ENCODE data around the gene EPAS1.

Gene EPAS1

DNA sequence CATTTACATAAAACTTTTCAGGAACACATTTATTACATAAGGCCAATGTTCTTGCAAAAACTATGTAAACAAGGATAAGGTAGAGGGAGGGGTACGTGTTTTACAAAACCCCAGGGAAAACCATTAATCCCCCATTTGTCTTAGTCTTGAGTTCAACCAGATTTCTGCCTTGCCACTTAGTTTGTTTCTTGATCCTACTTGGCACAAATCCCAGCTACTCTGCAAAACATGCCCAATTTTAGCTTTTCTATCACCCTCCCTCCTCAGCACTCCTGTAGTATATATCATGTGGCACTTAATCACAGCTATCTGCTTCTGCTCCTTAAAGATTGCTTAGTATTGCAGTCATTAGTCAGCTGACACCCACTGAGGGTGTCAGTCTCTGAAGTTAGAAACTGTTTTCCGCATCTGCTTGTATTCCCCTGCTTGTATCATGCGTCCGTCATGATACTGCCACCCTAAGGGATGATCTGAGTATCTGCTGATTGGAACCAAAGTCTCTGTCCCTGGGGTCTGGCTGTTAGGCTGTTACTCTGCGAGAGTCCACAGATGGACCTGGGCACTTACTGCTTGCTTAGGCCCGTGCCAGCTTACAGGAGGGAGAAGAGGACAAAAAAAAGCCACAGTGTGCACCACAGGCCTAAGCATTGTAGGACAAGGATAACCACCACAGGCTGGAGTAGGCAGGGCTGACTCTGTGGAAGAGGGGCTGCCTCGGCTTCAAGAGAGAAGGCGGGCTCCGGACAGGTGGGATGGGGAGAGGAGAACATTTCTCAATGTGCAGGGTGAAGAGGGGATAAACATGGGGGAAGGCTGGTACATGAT is 82.2 kb downstream of the EPAS1 start:
- in situ Hi-C loops (cut with HindIII; ENCODE audit: low sequenced_read_pairs), result no loop called here

DNA sequence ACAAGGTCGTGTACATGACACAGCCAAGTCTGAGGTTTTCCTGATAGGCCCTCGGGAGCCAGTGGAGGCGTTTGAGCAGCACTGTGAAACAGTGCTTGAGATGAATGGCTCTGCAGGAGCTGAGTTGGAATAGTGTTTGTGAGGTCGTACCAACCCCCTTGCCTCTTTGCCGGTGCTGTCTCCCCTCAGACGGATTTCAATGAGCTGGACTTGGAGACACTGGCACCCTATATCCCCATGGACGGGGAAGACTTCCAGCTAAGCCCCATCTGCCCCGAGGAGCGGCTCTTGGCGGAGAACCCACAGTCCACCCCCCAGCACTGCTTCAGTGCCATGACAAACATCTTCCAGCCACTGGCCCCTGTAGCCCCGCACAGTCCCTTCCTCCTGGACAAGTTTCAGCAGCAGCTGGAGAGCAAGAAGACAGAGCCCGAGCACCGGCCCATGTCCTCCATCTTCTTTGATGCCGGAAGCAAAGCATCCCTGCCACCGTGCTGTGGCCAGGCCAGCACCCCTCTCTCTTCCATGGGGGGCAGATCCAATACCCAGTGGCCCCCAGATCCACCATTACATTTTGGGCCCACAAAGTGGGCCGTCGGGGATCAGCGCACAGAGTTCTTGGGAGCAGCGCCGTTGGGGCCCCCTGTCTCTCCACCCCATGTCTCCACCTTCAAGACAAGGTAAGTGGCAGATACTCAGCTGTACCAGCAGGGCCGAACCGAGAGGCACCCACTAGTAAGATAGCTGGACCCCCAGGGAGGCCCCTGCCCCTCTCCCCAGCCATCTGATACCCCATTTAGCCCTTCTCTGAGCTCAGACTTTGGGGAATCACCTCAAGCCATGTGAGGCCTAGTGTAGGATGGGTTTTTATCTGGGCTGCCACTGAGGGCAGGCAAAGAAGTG is 83.1 kb downstream of the EPAS1 start:
- in situ Hi-C loops (cut with HindIII; ENCODE audit: low sequenced_read_pairs), result no loop called here

DNA sequence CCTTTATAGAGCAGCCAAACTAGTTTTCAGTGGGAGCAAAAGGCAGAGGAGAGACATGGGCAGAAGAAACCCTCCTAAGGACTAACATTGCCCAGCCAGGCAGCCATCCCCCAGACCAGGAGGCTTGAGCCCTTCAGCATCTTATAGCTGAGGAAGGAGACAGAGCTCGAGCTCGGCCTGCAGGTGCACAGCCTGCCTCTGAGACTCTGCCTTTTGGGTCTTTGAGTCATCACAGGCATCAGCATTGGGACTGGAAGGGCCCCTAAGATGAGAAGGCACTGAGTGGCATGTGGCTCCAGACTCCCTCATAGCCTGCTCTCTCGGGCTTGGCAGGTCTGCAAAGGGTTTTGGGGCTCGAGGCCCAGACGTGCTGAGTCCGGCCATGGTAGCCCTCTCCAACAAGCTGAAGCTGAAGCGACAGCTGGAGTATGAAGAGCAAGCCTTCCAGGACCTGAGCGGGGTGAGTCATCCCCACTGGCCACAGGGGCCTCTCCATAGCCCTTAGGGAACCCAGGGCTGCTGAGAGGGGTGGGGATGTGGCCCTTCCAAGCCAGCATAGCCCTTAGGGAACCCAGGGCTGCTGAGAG is 84.1 kb downstream of the EPAS1 start:
- in situ Hi-C loops (cut with HindIII; ENCODE audit: low sequenced_read_pairs), result no loop called here

DNA sequence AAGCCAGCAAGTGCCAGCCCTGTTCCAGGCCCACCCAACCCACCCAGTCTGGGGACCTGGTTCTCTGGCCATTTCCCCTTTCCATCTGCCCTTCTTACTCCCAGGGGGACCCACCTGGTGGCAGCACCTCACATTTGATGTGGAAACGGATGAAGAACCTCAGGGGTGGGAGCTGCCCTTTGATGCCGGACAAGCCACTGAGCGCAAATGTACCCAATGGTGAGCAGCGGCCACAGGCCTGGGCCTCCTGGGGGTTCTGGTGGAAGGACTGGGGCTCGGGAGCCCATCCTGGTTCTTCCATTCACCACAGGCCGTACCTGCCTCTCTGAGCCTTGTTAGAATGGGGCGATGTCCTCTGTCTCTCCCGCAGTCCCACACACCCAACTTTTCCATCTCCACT is 84.7 kb downstream of the EPAS1 start:
- in situ Hi-C loops (cut with HindIII; ENCODE audit: low sequenced_read_pairs), result no loop called here

DNA sequence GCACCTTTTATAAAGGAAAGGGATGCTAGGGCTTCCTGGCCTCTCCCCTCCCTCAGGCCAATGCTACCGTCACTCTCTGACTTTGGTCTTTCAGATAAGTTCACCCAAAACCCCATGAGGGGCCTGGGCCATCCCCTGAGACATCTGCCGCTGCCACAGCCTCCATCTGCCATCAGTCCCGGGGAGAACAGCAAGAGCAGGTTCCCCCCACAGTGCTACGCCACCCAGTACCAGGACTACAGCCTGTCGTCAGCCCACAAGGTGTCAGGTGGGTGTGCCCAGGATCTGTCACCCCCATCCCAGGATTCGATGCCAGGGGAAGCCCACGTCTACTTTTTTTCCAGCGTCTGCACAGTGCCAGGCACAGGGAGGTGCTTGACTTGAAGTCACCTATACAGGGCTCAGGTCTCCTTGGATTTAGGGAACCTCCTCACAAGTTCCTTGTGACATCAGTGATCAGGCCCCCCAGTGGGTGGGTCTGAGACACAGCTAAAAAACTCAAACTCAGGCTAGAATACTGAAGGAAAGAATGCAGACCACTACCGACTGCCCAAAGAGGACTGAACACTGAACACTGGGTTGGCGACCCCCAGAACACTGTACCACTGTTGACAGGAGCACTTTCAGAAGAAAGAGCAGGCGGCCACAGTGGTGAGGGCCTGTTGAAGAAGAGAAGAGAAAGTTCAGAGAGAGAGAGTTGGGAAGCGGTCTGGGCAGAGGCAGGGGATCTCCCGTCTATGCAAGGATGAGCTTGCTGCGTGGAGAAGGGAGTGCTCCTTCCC is 85.3 kb downstream of the EPAS1 start:
- in situ Hi-C loops (cut with HindIII; ENCODE audit: low sequenced_read_pairs), result no loop called here

DNA sequence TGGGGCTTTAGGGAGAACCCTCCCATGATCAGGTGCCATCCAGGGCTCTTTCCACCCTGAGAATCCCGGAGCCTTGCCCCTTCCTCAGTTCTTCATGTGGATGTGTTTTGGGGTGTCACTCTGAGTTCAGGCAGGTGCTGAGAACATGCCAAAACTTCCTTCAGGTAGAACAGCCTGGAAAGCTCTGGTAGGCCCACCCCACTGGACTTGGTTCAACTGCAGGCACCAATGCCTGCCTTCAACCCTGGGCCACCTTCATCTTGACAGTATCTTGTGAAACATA is 85.8 kb downstream of the EPAS1 start:
- in situ Hi-C loops (cut with HindIII; ENCODE audit: low sequenced_read_pairs), result no loop called here

DNA sequence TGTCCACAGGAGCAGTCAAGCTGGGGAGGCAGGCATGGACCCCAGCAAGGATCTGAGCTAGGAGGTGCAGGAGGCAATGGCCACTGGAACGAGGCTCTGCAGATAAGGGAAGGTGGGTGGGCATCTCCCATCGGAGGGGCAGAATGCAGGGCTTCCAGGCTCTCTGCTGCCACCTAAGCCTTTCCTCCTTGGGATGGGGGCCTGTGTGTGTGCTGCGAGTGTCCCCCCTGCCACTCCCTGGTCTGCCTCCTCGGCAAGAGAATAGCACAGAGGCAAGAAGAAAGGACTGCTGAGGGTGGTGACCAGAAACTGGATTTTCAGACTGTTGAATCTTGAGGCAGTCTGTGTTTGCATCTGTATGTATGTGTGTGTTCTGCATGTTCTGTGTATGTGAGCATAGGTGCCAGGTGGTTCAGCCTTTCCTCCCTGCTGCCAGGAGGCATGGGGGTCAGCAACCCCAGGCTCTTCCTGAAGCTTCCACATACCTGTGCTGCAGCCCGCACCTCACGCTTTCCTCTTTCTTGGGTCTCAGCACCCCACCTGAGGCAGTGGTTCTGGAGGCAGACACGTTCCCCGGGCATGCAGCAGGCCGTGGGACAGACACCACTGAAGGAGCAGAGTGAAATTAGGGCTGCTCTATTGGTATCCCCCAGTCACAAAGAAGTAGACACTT is 86.7 kb downstream of the EPAS1 start:
- in situ Hi-C loops (cut with HindIII; ENCODE audit: low sequenced_read_pairs), result no loop called here

DNA sequence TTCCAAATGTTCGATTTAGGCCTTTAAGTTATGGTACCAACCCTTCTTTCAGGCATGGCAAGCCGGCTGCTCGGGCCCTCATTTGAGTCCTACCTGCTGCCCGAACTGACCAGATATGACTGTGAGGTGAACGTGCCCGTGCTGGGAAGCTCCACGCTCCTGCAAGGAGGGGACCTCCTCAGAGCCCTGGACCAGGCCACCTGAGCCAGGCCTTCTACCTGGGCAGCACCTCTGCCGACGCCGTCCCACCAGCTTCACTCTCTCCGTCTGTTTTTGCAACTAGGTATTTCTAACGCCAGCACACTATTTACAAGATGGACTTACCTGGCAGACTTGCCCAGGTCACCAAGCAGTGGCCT is 87.2 kb downstream of the EPAS1 start:
- in situ Hi-C loops (cut with HindIII; ENCODE audit: low sequenced_read_pairs), result no loop called here

DNA sequence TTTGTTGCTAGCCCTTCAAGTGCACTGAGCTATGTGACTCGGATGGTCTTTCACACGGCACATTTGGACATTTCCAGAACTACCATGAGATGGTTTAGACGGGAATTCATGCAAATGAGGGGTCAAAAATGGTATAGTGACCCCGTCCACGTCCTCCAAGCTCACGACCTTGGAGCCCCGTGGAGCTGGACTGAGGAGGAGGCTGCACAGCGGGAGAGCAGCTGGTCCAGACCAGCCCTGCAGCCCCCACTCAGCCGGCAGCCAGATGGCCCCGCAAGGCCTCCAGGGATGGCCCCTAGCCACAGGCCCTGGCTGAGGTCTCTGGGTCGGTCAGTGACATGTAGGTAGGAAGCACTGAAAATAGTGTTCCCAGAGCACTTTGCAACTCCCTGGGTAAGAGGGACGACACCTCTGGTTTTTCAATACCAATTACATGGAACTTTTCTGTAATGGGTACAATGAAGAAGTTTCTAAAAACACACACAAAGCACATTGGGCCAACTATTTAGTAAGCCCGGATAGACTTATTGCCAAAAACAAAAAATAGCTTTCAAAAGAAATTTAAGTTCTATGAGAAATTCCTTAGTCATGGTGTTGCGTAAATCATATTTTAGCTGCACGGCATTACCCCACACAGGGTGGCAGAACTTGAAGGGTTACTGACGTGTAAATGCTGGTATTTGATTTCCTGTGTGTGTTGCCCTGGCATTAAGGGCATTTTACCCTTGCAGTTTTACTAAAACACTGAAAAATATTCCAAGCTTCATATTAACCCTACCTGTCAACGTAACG is 88.8 kb downstream of the EPAS1 start:
- in situ Hi-C loops (cut with HindIII; ENCODE audit: low sequenced_read_pairs), result no loop called here

DNA sequence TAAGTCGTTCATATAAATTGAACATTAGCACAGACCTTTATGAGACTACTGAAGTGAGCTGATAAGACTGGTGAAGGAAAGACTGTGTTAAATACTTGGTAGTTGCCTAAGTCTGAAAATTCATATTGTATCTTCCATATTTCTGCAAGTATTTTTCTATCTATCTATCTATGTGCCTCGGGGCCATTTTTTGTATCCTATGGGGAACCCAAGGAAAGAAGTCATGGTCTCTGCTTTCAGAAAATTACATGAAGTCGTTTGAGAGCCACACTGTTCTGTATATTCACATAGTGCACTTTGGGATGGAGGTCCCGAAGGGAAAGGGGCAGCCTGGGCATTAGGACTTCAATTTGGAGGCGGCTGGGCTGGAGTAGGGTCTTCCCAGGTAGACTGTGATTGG is 89.6 kb downstream of the EPAS1 start:
- in situ Hi-C loops (cut with HindIII; ENCODE audit: low sequenced_read_pairs), result no loop called here

DNA sequence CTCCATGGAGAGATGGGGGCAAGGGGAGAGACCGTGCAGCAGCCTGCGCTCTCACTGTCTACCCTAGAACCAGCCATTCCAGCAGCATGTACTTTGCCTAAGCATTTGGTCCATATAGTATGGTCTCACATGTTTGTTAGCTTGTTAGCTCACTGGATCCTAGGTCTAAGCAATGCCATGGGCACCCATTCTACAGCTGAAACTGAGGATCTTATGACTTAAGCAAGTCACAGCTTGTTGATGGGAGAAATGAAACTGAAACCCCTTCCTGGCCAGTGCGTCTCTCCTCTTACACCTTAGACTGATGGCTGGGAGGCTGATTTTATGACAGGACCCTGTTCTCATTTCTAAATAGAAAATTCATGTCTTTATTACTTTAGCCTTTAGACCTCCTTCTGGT is 90.1 kb downstream of the EPAS1 start:
- in situ Hi-C loops (cut with HindIII; ENCODE audit: low sequenced_read_pairs), result no loop called here

DNA sequence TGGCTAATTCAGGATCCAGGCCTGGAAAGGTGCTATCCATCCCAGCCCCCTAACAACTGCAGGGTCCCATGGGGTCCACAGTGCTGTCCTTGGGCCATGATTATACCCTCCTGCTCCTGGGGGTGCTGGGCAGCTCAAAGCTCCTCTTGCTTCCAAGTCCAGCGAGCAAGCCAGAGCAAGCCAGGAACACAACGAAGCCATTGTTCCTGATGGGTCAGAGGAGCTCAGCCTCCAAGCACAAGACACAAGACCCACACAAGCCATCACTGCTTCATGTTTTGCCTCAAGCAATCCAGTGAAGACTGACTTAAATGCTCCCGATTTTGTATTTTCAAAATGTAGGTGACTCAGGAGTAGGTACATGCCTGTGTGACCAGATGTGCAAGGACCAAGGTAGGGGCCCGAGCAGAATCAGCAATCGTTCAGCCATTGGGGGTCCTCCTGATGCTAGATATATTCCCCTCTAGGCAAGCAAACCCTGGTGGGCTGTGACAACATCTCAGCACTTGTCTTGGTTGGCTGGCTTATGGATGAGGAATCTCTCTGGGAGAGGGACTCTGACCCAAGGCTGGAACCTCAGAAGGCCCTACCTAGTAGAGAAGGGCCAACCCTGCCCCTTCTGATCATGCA is 90.8 kb downstream of the EPAS1 start:
- in situ Hi-C loops (cut with HindIII; ENCODE audit: low sequenced_read_pairs), result no loop called here

DNA sequence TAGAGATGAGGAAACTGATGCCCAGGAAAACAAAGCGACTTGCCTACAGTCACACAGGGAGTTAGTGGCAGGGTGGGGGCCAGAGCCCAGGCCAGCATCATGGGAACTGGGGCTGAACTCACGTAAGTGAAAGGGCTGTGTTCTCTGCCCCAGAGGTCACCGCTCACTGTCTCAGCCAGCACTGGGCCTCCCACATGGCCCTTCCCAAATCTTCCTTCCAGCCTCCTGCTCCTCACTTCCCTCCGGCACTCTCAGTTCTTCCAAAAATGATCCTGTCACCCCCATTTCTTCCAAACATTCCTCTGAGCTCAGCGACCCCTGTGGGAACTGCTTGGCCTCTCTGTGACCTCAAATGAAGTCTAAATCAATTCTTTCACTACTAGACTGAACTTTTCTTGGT is 91.7 kb downstream of the EPAS1 start:
- in situ Hi-C loops (cut with HindIII; ENCODE audit: low sequenced_read_pairs), result no loop called here

DNA sequence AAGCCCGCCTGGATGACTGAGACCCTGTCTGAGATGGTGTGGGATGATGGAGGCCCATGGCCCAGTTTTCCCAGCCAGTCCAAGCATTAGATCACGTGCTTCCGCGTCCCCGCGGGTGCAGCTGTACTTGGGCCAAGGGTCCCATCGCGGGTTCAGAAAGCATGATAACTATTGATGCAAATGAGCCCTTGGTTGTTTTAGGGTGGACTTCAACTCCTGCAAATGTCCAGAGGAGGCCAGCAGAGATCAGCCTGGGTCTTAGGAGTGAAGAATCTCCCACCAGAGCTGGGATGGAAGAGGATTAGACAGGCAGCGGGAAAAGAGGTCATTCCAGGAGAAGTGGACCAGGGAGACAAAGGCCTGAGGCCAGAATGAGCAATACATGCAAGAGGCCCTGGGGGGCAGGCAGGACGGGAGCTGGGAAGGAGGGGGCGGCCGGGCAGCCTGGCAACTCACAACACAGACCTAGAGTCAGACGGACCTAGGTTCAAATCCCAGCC is 92.3 kb downstream of the EPAS1 start:
- in situ Hi-C loops (cut with HindIII; ENCODE audit: low sequenced_read_pairs), result no loop called here

DNA sequence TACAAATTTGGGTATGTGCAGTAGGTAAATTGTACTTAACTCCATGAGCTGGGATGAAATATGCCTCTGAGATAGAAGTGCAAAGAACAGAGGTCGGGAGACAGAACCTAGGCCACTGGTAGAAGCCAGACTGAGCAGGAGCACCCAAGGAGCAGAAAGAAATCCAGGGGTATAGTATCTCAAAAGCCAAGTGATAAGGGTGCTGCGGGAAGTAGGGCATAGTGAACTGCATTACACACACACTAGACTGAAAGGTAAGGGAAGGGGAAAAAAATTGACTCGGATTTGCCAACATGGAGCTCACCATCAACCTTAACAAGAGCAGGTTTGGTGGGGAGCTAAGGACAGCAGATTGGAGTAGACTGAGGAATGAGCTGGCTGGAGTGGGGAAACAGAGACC is 92.8 kb downstream of the EPAS1 start:
- in situ Hi-C loops (cut with HindIII; ENCODE audit: low sequenced_read_pairs), result no loop called here

DNA sequence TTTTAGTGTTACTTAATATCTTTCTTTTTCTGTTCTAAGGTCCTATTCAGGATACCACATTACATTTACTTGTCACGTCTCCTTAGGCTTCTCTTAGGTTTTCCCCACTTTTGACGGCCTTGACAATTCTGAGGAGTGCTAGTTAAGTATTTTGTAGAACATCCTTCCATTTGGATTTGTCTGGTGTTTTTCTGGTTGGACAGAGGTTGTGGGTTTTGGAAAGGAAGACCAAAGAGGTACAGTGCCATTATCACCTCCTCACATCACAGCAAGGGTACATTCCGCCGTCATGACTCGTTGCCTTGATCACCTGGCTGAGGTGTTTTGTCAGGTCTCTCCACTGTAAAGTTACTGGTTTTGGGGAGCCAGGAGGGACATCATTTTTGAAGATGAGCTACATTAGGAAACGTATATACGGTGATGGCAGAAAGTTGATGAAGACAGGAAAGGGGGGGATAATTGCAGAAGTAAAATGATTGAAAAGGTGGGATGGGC is 93.7 kb downstream of the EPAS1 start:
- in situ Hi-C loops (cut with HindIII; ENCODE audit: low sequenced_read_pairs), result no loop called here

DNA sequence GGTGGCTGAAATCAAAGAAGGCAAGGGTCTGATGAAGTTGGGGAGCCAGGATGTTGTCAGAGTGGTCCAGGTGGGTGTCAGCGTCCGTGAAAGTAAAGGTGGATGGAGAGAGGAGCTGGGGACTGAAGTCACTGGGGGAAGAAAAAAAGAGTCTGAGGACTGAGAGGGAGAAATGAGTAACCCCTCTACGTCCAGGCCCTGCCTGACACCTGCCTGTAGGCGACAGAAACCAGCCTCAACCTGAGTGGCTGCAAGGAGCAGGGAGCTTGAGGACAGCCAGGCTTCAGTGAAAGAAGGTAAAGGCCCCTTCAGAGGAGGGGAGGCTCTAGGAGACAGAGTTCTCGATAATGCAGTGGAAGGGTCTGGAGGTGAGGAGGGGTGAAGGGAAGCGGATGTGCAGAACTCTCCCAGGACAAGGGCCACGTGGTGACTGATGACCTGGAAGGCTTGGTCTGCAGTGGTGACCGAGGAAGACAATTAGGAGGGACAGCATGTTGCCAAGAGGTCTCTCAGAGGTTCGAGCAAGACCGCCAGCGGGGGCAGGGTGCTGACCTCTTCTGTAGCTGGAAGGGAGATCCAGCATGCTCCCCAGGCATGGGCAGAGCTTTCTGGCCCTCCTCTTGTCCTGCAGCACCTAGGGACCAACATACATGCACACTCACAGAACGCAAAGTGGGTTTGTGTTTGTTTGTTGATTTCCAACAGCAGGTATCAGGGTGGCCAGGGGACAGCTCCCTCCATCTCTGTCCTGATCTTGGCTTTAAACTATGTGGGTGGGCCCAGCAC is 95.5 kb downstream of the EPAS1 start:
- in situ Hi-C loops (cut with HindIII; ENCODE audit: low sequenced_read_pairs), result no loop called here

DNA sequence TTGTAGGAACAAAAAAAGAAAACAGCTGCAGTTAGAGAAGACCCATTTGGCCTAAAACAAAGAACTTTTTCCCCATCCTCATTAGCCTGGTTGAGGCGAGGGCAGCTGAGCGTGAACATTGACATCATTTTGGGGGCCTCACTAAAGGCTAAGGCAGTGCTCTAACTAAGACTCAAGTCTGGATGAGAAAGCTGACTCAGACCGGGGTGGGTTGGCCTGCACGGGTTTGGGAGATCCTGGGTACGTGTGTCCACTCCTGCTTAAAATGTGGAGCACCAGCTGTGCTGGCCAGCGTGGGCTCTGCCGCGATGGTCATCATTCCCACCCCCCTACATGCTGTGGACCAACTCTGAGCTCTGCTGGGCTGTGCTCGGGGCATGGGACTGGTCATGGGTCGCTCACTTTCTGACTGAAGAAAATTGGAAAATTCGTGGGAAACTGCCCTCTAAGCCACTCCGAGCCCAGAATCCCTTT is 96.2 kb downstream of the EPAS1 start:
- in situ Hi-C loops (cut with HindIII; ENCODE audit: low sequenced_read_pairs), result no loop called here
